ENCODE results near the gene TMEM120B. TPM values are rescaled to one million over a fixed set of nuclear protein-coding genes. Genes with fewer than 3 reads are reported as not detected.

The TMEM120B gene
- total and polyA plus RNA-seq, 2 of the 13 experiments (the other 11 are each of a cell fraction or from before 2014, with no cell fraction given): 7.1 to 12.9 TPM

GRCh38 chr12:121781484-121781997, 69.0 kb downstream of the TMEM120B start (continued):
- TF ChIP-seq ARID3A (IDR thresholded peaks at IDR 0.05; ENCODE audit: low read depth, low read length) (no peak), ADNP (CRISPR knock-in tag; IDR thresholded peaks at IDR 0.05) (no peak)

- H3K27ac ChIP-seq (ENCODE audit: extremely low read length, insufficient read depth, low read length): peak overlapping the region; percentile 24
- peaks cover 0 to 7% of the 10 kb centered on the region in 2 experiments; a peak in 2 of 5 replicates for H3K36me3 ChIP-seq (replicated peaks in 1 of 2; ENCODE audit: control insufficient read depth in 1 of 2, insufficient read depth in 2 of 2, low read length in 2 of 2)
- in situ Hi-C loops (cut with HindIII; ENCODE audit: extremely low pct_ligation_motif_present, low pct_unique_long_range_greater_than_20kb): no loop called here
- H3K4me3 ChIP-seq (replicated peaks in 1 of 3; ENCODE audit: insufficient read depth in 1 of 3, low read depth in 2 of 3, low read length in 3 of 3): peak overlapping the region in 1 of 3 experiments; percentile 37; a peak in 2 of 6 replicates
- BruUV-seq (replicated peaks): no TSS peak
- FAIRE-seq (peak; percentile 75), ATAC-seq (peak; percentile 60), DNase-seq (ENCODE audit: low spot score) (peak; percentile 68)
- H2AFZ ChIP-seq (ENCODE audit: low read length): no peak overlapping the region
- no peaks in the 10 kb centered on the region for H3K9me3 ChIP-seq (ENCODE audit: low read length)
- peaks cover 44% of the 10 kb centered on the region for H3K4me1 ChIP-seq (ENCODE audit: insufficient read depth, low read length)
- no peaks in the 10 kb centered on the region; a peak in 1 of 5 replicates for H3K27me3 ChIP-seq (ENCODE audit: control insufficient read depth in 1 of 2, insufficient read depth in 2 of 2, low read length in 2 of 2)
- 44% methylated on average over 14 of the region's 14 CpGs for WGBS (ENCODE audit: low lambda C conversion rate)
- H3K9ac ChIP-seq (ENCODE audit: insufficient read depth, low read depth, low read length): peak overlapping the region; percentile 41
- ChIA-PET POLR2A (interaction anchor here (0.6 to 2.7 kb wide), 11 partner anchors 9 to 106 kb away, joined by 3 to 18 read pairs (median 7); partner anchors contain the start of genes PSMD9, RHOF and TMEM120B), CTCF (ENCODE audit: low intra/inter-chr PET ratio, low total read pairs) (interaction anchor here (1.3 kb wide), 1 partner anchor 13 kb away, joined by 4 read pairs; no protein-coding TSS in a partner anchor)
- H3K4me2 ChIP-seq (ENCODE audit: low read depth, low read length): peak overlapping the region; percentile 59
- H4K20me1 ChIP-seq (ENCODE audit: insufficient read depth, low read length): peaks cover 3% of the 10 kb centered on the region; the same call in 1 of the 2 replicates
- intact Hi-C loops (cut with micrococcal nuclease; ENCODE audit: unreplicated experiment): no loop called here
- peaks cover 4% of the 10 kb centered on the region for H3K79me2 ChIP-seq (ENCODE audit: insufficient read depth, low read length)
- TF ChIP-seq ZSCAN29 (CRISPR knock-in tag; conservative IDR thresholded peaks at IDR 0.05) (0 out of 2 replicates have a peak, but pooled peaks have one; percentile 37), KMT2A (CRISPR knock-in tag; IDR thresholded peaks at IDR 0.05) (no peak), CREB3 (CRISPR knock-in tag; IDR thresholded peaks at IDR 0.05) (no peak), MYNN (CRISPR knock-in tag; IDR thresholded peaks at IDR 0.05; ENCODE audit: low read depth) (no peak), SAP130 (CRISPR knock-in tag; IDR thresholded peaks at IDR 0.05; ENCODE audit: low read depth) (peak; percentile 55), HMG20A (CRISPR knock-in tag; IDR thresholded peaks at IDR 0.05; ENCODE audit: borderline replicate concordance) (0 out of 2 replicates have a peak, but pooled peaks have one; percentile 18), HDAC6 (IDR thresholded peaks at IDR 0.05; ENCODE audit: low read depth, low read length) (no peak), ZNF674 (CRISPR knock-in tag; IDR thresholded peaks at IDR 0.05; ENCODE audit: low read depth) (no peak), GATAD2A (CRISPR knock-in tag; IDR thresholded peaks at IDR 0.05) (peak; percentile 30; the same call in 1 of the 2 replicates), RBM39 (IDR thresholded peaks at IDR 0.05; ENCODE audit: low read depth, low read length, poor library complexity, severe bottlenecking) (no peak), ZNF281 (CRISPR knock-in tag; IDR thresholded peaks at IDR 0.05; ENCODE audit: borderline replicate concordance) (no peak), FOXP1 (IDR thresholded peaks at IDR 0.05) (no peak), FOXP1 (CRISPR knock-in tag; IDR thresholded peaks at IDR 0.05) (no peak), ZNF124 (CRISPR knock-in tag; IDR thresholded peaks at IDR 0.05) (no peak)
Observed at GRCh38 chr12:121781998-121782979, 69.7 kb downstream of the TMEM120B start.
